ENCODE data around the gene ECEL1.
"Not testable (repeated sequence)": the region's sequence is repeated elsewhere in the genome, so short reads cannot be mapped to it uniquely, and the experiment has no call there.

Gene ECEL1

DNA sequence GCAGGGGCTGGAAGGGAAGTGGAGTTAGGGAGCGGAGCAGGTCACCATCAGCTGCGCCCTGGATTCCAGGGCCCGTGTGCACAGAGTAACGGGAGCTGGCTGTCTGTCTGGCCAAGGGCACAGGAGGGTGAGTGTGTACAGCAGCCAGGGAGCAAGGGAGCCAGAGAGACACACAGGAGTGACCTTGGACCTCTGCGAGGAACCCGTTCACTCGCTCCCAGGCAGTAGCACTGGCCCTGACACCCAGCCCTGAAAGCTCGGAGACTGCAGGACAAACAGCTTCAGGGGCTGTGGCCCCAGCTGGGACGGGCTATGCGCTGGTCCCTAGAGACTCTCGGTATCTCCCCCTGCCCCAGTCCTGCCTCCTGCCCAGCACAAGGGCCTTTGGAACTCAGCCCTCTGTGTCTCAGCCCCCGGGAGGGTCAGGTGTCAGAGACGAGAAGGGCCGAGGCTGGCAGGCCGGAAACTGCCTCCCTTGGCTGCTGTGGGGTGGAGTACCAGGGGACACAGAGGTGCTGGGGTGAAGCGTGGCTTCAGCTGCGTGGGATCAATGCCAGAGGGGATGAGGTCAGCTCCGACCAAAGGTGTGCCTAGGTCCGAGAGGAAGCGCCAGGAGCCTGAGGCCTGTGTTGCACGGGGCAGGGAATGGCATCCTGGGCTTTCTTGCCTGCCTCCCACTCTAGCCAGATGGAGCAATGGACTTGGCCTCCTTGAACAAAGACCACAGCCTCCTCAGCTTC, 43.8 kb downstream of the ECEL1 start:
- DNase-seq = not testable (repeated sequence)

DNA sequence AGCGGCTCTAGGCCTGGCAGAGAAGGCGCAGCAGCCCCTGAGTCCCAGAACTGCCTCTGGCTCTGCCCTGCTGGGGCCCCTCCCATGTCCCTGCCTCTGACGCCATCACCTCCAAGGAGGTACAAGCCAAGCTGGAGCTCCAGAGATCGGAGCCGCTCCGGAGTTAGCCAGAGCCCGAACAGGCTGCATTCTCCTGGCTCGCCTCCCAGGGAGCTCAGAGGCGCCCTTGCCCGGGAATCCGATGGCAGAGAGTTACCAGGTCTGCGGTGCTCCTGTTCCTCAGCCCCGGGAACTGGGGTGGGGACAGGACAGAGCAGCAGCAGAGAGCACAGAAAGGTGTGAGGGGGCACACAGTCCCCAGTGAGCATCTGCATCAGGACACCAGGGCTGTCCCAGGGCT, 44.6 kb downstream of the ECEL1 start:
- not testable (repeated sequence) for DNase-seq

DNA sequence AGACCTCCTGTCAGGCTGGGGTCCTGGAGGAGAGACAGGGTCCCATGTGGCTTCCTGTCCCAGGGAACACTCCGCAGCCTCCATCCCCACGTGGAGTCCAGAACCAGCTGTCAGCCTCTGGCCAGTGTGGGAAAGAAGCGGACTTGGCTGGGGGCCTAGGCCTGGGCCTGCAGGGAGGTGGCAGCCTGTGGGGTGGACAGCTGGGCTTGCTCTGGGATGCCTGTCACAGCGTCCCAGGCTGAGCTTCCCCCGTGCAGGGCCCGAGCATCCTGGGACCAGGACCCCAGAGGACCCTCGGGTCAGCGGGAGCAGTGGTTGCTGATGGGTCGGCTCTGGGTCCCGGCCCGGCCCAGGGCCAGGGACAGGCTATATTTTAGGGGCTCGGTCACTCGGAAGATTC, 45.2 kb downstream of the ECEL1 start:
- not testable (repeated sequence) for DNase-seq

DNA sequence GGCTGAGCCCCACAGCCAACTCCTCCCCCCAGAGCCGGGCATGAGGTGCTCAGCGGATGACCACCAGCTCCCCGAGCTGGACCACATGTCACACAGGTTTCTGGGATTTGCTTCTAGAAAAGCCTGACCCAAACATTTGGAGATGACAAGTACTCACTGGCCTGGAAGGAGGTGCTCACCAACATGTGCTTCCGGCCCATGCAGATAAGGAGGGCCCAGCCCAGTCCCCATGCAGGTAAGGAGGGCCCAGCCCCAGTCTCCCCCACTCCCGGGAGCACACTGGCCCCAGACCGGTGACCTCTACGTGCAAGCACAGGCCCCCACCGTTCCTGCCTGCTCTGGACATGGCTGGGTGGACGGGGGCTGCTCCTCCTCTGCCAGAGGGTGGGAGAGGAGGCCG, 45.7 kb downstream of the ECEL1 start:
- DNase-seq = not testable (repeated sequence)

DNA sequence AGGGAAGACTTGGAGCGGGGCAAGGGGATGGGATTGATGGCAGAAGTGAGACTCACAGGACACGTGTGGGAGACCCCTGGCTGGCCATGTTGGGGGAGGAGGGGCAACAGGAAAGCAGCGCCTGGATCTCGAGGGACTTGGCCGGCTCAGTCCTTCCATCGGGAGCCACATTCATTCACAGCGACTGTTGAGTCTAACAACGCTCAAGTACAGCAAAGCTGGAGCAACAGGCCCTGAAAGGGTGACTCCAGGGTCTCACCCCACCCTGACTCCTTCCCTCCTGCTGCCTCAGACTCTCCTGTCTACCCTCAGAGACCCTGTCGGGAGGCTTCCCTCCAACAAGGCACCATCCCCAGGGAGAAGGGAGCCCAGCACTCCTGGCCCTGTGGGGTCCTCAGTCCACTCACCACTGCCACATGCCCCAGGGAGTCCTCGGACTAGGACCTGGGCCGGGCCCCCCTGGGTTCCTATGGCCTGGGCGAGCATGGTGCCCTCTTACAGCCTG, 46.4 kb downstream of the ECEL1 start:
- DNase-seq = no peak

DNA sequence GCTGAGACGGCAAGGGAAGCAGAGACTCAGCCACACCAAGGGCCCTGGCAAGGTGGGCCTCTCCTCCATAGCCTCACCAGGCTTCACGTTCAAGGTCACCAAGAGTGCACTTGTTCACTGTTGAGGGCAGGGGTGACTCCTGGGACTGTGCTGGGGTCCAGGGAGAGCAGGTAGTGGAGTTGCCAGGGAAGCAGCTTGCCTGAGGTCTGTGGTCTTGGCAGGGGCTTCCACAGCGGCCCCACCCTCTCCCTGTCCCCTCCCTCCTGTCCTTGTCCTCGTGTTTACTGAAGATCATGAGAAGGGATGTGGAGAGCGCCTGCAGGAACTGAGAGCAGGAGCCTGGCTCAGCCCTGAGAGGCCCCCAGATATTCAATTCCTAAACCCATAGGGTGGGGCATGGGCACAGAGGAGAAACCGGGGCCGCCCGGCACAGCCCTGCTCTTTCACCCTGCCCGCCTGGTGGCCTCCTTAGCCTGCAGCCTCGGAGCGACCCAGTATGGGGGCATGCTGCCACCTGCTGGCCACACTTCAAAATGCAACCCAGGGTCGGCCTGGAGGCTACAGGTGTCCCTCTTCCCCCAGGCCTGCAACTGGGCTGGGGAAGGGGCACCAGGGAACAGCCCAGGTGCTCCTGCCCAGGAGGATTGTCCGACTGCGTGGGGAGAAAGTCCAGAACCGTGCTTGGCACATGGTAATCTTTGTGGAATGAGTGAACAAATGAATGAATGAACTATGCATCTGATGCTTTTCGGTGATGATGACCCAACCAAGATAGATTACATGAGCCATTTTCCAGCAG, 47.2 kb downstream of the ECEL1 start:
- peak in 50 of 56 donors; percentile 10 to 90 (median 61) for DNase-seq

DNA sequence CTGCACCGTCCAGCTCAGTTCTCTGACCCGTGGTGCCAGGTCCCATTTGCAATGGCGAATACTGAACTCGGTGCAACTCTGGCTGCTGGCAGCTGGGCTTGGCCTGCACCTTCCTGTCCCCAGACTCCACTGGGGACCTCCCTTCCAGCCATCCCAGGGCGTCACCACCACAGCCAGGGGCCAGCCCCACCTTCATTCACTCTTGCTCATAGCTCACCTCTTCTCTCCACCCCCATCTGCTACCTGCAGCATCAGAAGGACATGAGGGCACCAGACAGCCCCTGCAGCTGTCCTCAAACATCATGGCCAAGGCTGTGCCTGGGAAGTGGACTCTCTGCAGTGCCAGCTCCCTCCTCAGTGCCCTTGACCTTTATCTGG, 47.9 kb downstream of the ECEL1 start:
- no peak for DNase-seq

DNA sequence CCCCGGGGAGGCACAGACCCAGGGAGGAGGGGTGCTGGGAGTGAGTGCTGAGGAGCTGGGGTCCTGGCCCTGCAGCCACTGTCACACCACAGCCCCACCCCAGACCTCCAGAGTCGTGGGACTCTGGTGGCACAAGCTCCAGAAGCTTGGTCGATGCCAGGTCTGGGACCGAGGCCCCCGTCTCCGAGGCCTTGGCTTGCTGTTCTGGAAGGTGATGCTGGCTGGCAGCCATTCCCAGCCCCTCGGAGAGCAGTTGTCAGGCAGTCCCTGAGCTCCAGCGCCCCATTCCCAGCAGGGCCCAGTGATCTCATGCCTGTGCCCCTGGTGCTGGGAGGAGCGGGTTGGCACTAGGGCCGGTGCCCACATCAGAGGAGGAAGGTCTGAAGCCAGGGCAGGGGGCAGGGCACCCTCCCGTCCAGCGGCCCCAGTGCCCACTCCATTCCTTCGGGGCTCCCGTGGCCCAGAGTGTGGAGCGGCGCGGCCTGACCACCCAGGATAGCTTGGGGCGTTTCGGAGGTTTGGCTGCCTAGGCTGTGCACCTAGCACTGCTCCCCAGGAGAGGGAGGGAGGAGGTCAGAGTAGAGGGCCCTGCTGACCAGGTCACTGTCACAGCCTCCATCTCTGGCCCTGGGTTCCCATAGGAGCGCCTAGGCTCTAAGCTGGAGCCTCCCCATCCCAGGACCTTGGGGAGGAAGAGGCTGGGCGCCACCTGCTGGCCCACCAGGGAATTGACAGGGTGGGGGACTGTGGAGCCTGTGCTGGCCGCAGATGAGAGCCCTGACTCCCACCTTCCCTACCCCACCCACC, 48.5 kb downstream of the ECEL1 start:
- DNase-seq = peak in 7 of 56 donors; percentile 7 to 45 (median 15)

DNA sequence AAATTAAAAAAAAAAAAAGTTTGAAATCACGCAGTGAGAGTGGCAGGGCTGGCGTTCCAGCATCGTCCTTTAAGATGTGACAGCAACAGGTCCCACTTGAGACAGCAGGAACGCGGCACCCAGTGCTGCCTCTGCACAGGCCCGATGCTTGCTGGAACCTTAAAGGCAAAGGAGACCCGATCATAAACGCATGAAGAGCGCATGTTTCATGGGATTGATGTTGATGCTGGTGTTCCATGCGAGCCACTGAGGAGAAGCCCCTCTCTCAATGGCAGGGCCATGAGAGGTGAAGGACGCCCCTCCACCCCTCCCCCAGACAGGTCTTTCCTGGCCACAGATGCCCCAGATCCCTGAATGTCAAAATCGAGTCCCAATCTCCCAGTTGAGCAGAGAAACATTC, 49.5 kb downstream of the ECEL1 start:
- DNase-seq = no peak

DNA sequence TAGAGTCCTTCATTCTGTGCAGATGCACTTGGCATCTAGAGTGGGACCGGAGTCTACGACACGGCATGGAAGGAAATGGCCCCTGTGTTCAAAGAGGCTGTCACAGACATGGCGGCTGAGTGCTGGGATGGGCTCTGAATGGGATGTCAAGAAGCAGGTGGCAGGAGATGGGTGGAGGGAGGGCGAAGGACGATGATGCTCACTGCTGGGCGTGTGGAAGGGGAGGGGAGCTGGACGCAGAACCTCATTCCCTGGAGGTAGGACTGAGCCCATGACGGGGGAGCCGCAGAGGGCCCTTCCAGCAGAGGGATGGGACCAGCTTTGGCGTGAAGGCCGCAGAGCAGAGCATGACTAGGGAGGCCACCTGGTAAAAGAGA, 50.5 kb downstream of the ECEL1 start:
- no peak for DNase-seq

DNA sequence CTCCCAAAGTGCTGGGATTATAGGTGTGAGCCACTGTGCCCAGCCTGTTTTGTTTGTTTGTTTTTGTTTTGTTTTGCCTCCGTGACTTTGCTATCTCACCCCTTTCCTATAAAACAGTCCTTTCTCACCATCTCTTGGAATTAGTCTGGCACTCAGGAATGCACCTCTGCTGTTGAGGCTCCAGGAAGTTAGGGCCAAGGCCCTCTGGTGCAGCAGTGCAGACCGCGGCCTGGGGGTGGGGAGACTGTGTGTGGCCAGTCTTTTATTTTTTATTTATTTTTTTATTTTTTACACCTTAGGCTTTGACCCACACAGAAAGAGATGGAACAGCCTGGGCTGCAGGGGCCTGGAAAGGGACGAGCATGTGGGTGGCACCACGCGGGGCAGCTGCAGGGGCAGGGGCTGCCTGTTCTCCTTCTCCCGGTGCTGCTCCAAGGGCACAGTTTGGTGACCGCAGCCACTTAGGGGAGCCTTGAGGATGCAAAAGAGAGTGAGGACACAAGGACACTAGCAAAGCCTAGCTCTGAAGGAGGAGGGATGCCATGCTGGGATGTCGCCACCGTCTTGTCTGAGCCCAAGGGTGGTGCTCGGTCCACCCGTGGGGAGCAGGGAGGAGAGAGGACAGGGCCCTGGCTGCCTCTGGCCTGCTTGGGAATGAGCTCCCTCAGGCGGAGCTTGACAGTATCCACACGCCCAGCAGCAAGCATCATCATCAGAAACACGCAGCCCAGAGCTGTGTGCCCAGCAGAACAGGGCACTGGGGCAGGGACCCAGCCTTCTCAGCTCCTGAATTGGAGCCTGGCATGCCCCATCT, 51.0 kb downstream of the ECEL1 start:
- DNase-seq = no peak

DNA sequence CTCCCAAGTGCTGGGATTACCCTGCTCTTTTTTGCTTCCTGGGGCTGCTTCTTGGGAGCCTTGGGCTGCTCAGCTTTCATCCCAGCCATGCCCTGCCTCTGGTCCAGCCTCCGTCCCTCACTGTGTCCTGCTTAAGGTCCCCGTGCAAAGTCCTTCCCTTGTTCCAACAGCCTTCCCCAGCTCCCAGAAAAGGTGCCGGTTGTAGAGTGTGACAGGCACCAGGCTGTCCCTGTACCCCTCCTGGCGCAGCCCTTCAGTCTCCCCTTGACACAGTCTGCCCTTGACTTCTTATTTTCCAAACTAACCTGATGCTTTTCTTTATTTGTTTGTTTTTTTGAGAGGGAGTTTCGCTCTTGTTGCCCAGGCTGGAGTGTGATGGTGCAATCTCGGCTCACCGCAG, 51.8 kb downstream of the ECEL1 start:
- DNase-seq = no peak

DNA sequence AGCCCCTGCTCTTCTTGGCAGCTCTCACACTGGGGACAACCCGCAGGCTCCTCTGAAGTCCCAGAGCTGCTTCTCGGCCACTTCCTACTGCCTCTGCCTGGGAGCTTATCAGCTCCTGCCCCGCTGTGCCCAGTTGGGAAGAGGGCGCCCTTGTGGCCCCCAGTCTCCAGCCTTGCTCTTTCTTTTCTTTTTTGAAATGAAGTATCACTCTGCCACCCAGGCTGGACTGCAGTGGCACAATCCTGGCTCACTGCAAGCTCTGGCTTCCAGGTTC, 52.3 kb downstream of the ECEL1 start:
- DNase-seq = no peak

DNA sequence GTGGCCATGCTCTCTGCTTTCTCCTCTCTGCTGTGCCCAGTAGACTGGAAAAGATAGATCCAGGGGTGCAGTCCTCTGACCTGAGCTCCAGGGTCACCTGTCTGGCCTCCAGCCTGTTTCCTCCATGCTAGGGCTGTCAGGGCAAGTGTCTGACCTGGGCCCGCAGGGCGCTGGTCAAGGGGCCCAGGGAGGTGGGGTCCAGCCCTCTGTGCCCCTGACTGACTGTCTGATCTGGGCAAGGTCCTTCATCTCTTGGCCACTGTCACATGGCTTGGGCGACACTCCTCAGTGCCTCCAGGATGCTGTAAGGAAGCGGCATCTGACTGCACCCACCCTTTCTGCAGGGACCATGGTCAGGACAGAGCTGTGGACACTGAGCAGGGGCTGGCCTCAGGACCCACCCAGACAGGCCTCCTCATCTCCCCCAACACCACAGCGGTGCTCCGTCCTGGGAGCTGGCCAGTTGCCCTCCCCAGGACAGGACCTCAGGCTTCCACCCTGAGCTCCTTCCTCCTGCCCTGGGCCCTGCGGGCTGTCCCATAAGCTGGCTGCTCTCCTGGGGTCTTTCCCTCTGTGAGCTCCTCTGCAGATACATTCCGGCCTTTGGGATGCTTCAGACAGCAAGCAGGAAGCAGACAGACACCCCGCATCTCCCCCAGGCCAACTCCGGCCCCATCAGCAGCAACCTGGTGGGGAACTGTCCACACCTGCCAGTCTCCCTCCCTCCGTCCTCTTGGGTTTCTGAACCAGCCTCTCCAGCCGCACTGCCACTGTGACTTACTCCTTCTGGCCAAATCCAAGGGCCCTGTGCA, 52.9 kb downstream of the ECEL1 start:
- DNase-seq = no peak

DNA sequence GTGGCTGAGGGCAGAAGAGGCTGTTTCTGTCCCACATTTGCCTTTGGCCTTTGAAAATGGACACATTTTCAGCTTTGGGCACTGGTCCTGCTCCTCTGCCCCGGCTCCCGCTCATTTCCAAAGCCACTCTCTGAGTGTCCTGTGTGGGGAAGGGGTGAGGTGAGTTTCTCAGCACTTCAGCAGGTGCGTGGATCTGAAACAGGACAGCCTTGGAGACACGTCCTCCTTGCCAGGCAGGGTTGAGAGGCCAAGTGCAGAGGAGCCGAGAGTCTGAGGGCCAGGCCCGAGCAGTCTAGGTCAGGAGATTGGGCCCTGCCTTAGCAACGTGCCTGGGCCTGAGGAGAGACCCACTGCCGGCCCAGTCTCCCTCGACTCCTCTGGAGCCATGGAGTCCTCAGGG, 53.5 kb downstream of the ECEL1 start:
- no peak for DNase-seq

DNA sequence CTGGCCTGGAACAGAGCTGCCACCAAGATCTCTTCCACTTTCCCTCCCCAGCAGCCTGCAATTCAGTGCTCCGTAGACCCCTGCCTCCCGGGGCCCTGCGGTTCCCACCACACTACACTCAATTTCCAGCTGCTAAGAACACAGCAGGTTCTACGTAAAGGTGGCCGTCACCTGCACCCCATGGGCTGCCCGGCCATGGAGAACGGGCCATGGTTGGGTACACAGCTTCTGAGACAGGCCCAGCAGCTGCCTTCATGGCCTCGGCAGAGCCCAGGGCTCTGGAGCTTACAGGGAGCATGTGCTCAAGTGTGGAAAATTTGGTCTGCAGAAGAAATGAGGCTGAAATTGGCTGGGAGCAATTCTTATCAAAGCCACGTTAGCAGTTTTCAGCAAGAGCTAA, 54.0 kb downstream of the ECEL1 start:
- not testable (repeated sequence) for DNase-seq

DNA sequence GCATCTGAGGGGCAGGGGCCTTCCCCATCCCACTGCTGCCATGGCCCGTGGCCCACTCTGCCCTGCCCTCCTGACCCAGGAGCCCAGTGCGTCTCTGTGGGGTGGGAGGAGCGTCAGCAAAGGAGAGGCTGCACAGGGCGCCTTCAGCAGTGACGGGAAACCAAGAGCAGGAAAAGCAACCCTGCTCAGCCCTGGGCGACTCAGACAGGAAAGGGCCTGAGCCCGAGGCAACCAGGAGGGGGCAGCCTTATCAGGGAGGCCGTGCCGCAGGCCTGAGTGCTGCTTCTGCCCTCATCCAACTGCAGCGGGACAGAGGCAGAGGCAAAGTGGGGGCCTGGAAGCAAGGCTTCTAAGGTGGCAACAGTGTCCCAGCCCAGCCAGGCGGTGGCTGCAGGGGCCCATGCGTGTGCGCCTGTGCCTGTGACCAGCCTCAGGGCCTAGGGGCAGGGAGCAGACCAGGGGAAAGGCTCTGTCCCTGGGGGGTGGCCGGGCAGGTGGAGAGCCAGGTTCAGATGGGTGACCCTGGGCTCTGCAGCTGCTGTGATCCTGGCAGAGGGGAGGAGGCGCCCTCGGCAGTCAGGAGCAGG, 54.9 kb downstream of the ECEL1 start:
- DNase-seq = no peak

DNA sequence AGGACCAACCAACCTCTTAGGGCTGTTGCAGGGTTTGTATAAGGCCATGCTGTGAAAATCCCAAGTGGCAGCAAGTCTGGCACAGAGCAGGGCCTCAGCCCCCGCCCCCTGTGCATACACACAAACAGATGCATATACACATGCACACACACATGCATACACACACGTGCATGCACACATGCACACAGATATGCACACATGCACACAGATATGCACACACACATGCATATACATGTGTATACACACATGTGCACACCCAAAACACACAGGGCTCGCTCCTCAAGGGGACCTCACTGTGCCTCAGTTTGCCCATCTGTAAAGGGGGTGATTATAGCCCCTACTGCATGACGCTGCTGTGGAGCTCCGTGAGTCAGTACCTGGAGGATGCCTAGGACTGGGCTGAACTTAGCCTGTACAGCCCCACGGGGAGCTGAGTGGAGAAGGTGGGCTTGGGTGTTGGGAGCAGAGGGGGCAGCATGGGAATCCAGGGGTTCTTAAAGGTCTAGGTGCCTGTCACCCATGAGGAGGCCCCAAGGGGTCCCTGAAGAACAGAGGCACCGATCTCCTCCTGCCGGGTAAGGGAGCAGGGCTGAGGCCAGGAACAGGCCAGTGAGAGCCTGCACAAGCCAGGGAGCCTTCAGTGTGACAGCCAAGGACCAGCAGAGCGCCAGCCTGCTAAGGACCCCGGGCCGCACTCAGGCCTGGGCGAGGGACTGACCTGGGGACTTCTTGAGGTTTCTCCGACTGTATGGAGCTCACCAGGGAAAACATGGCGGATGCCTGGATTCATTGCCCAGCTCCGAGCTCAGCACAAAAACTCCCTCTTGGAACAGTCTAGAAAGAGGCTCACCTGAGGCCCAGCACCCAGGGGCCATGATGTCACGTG, 55.7 kb downstream of the ECEL1 start:
- DNase-seq = no peak
